Measurements from ENCODE around the gene ATG16L1.
A peak's percentile ranks its signal among the peaks of the same experiment; 100 is the strongest.

The ATG16L1 gene

DNA sequence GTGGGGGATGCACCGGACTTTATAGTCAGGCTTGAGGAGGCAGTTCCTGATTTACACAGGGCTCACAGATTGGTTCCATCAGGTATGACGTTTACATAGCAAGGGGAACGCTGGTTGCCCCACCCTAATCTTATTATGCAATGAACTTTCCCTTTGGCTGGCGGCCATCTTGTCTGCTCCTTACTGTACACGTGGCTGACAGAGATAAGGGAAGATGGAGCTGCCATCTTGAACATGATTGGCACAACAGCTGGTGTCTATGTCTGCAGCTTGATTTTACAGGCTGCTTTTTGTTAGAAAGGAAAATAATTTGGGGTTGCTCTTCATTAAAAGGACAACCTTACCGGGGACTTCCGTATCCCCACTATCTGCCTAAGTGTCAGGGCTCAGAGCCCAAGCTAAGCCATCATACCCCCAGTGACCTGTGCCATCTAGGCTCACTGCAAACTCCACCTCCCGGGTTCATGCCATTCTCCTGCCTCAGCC, 33.5 kb upstream of the ATG16L1 start:
- DNase-seq (no peak), ATAC-seq (replicated peaks) (no peak)
- peaks cover 14% of the 10 kb centered on the region for H3K36me3 Mint-ChIP-seq (ENCODE audit: insufficient read depth)
- no peaks in the 10 kb centered on the region for H3K27me3 Mint-ChIP-seq
- H3K9me3 Mint-ChIP-seq = no peaks in the 10 kb centered on the region
- no peaks in the 10 kb centered on the region for H3K4me1 Mint-ChIP-seq (ENCODE audit: low read depth in 2 of 2)
- H3K4me3 Mint-ChIP-seq = no peak overlapping the region
- H3K27ac Mint-ChIP-seq = no peak overlapping the region

DNA sequence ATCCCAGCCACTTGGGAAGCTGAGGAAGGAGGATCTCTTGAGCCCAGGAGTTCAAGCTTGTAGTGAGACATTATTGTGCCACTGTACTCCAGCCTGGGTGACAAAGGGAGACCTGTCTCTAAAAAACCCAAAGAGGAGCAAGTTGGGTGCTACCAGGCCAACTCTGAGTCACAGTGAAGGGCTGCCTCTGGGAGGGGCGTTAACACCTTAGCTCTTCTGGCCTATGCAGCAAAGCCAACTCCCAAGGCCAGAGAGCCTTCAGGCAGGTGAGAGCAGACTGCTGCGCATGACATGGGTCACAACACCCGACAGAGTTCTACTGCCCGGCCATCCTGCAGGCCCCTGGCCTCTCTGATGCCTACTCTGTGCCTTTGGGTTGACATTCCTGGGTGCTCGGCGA, 32.6 kb upstream of the ATG16L1 start:
- H3K27ac Mint-ChIP-seq = peak overlapping the region in 1 of 2 donors; percentile 3
- no peaks in the 10 kb centered on the region for H3K9me3 Mint-ChIP-seq
- ATAC-seq (replicated peaks) = no peak

DNA sequence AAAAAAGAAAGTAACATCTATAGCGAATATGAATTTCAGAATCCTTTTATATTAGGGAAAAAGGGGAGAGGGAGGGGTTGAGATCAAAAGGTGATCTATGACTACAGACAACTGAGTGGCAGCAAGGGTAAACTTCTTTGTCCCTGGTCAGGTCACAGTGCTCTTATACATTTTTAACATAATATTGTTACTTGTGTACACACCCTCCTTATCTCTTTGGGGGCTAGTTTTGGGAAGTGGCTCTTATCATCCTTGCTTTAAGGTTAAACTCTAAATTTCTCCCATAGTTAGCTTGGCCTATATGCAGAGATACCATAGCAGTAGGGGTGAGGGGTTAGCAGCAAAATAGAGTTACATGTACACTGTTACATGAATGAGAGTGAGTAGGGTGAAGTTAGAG, 31.6 kb upstream of the ATG16L1 start:
- H3K27me3 Mint-ChIP-seq = no peaks in the 10 kb centered on the region
- H3K4me1 Mint-ChIP-seq (ENCODE audit: low read depth in 2 of 2) = no peaks in the 10 kb centered on the region
- DNase-seq (no peak), ATAC-seq (replicated peaks) (no peak)
- peaks cover 5% of the 10 kb centered on the region for H3K36me3 Mint-ChIP-seq (ENCODE audit: insufficient read depth)
- H3K9me3 Mint-ChIP-seq = no peaks in the 10 kb centered on the region
- no peak overlapping the region for H3K4me3 Mint-ChIP-seq
- H3K27ac Mint-ChIP-seq = no peak overlapping the region

More for the DNA sequence above, 32.6 kb upstream of the ATG16L1 start:
- Mint-ChIP-seq H3K4me3 (no peak overlapping the region), H3K36me3 (ENCODE audit: insufficient read depth) (peaks cover 5% of the 10 kb centered on the region), H3K27me3 (no peaks in the 10 kb centered on the region), H3K4me1 (ENCODE audit: low read depth in 2 of 2) (no peaks in the 10 kb centered on the region)
- no peak for DNase-seq

DNA sequence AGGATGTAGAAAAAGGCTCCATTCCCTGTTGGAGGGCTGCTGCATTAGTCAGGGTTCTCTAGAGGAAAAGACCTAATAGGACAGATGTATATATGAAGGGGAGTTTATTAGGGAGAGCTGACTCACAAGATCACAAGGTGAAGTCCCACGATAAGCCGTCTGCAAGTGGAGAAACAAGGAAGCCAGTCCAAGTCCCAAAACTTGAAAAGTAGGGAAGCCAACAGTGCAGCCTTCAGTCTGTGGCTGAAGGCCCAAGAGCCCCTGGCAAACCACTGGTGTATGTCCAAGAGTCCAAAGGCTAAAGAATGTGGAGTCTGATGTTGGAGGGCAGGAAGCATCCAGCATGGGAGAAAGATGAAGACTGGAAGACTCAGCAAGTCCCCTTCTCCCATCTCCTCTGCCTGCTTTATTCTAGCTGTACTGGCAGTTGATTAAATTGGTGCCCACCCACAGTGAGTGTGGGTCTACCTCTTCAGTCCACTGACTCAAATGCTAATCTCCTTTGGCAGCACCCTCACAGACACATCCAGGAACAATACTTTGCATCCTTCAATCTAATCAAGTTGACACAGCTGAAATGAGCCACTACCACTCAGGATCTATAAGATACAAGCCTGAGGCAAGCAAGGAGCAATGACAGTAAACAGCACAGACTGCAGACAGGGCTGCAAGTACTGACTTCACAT, 30.0 kb upstream of the ATG16L1 start:
- H3K4me1 Mint-ChIP-seq (ENCODE audit: low read depth in 2 of 2) = peaks cover 0 to 2% of the 10 kb centered on the region in 2 donors
- peaks cover 5% of the 10 kb centered on the region for H3K36me3 Mint-ChIP-seq (ENCODE audit: insufficient read depth)
- ATAC-seq (replicated peaks) = no peak
- no peak for DNase-seq
- H3K9me3 Mint-ChIP-seq = no peaks in the 10 kb centered on the region
- H3K27ac Mint-ChIP-seq = no peak overlapping the region
- no peak overlapping the region for H3K4me3 Mint-ChIP-seq
- no peaks in the 10 kb centered on the region for H3K27me3 Mint-ChIP-seq

DNA sequence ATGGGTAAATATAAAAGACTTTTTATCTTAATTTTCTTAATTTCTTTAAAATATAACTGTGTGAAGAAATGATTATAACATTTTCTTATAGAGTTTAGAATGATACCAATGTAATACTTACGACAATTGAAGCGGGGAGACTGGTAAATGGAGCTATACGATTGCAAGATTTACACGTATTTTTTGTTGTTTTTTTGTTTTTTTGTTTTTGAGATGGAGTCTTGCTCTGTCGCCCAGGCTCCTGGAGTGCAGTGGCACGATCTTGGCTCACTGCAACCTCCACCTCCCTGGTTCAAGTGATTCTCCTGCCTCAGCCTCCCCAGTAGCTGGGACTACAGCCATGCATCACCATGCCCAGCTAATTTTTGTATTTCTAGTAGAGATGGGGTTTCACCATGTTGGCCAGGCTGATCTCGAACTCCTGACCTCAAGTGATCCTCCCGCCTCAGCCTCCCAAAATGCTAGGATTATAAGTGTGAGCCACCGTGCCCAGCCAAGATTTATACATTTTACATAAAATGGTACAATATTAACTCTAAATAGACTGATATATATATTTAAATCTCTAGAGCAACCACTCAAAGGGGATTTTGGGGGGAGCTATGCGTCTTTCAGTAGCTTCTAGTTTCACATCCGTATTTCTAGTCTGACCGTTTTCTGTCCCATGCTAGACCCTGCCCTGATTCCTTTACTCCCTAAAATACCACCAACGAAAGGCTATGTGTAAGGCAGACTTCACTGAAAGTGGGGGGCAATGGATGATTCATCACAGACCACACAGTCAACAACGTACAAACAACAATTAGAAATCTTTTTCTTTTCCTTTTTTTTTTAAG, 28.2 kb upstream of the ATG16L1 start:
- H3K27me3 Mint-ChIP-seq = no peaks in the 10 kb centered on the region
- peaks cover 5% of the 10 kb centered on the region for H3K36me3 Mint-ChIP-seq (ENCODE audit: insufficient read depth)
- no peak for DNase-seq
- peaks cover 3 to 5% of the 10 kb centered on the region in 2 donors for H3K4me1 Mint-ChIP-seq (ENCODE audit: low read depth in 2 of 2)
- no peak overlapping the region for H3K4me3 Mint-ChIP-seq
- no peak for ATAC-seq (replicated peaks)
- no peak overlapping the region for H3K27ac Mint-ChIP-seq
- H3K9me3 Mint-ChIP-seq = no peaks in the 10 kb centered on the region

DNA sequence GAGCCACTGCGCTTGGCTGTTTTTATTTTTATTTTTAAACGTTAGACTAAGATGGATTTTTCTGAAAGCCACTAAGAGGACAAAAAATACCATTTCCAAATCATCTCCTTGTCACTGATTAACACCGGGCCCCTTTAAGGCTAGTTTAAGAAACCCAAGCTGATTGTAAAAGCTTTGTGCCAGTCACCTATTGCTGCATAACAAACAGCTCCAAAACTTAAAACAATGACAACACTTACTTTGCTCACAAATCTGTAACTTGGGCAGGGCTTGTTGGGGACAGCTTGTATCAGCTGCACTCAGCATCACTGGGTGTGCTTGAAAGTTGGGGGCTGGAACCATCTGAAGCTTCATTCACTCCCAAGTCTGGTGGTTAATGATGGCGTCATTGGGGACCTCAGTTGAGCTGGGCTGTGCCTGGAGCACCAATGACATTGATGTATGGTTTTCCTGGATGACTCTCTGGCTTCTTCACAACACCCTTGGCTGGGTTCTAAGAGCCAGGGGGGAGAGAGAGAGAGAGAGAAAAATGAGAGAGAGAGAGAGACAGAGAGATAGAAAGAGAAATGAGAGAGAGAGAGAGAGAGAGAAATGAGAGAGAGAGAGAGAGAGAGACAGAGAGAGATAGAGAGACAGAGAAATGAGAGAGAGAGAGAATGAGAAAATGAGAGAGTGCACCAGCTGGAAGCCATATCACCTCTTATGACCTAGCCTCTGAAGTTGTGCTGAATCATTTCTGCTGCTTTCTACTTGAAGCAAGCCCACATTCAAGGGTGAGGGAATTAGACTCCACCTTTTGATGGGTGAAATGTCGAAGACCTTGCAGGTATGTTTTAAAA, 26.0 kb upstream of the ATG16L1 start:
- Mint-ChIP-seq H3K9me3 (no peaks in the 10 kb centered on the region), H3K4me3 (no peak overlapping the region), H3K27me3 (no peaks in the 10 kb centered on the region), H3K27ac (peak overlapping the region in 1 of 2 donors; percentile 9), H3K4me1 (ENCODE audit: low read depth in 2 of 2) (peaks cover 3 to 10% of the 10 kb centered on the region in 2 donors), H3K36me3 (ENCODE audit: insufficient read depth) (no peaks in the 10 kb centered on the region)
- ATAC-seq (replicated peaks) (no peak), DNase-seq (no peak)

DNA sequence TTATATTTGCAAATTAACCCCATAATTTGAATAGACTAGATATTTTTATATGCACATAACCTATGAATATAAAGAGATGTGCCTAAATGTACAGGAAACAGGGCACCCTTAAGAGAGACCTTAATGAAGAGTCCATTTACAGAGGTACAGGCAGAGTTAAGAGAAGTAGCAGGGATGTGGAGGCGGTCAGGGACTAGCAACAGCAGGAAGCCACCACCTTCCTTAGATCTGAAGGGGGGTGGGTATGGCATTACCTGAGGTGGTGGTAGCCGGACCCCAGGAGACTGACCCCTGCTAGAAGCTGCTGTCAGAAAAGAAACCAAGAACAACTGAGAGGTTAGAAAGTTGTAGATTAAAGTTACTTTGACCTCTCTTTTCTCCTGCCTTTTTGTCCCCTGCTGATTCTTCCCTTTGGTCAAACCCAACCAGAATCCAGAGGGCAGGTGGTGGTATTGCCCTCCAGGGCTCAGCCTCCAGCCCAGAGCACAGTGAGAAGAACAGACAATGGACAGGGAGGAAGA, 24.9 kb upstream of the ATG16L1 start:
- ATAC-seq (replicated peaks) = no peak
- Mint-ChIP-seq H3K27me3 (no peaks in the 10 kb centered on the region), H3K36me3 (ENCODE audit: insufficient read depth) (no peaks in the 10 kb centered on the region), H3K4me1 (ENCODE audit: low read depth in 2 of 2) (peaks cover 8 to 16% of the 10 kb centered on the region in 2 donors), H3K4me3 (no peak overlapping the region), H3K9me3 (no peaks in the 10 kb centered on the region), H3K27ac (no peak overlapping the region)
- DNase-seq = no peak

DNA sequence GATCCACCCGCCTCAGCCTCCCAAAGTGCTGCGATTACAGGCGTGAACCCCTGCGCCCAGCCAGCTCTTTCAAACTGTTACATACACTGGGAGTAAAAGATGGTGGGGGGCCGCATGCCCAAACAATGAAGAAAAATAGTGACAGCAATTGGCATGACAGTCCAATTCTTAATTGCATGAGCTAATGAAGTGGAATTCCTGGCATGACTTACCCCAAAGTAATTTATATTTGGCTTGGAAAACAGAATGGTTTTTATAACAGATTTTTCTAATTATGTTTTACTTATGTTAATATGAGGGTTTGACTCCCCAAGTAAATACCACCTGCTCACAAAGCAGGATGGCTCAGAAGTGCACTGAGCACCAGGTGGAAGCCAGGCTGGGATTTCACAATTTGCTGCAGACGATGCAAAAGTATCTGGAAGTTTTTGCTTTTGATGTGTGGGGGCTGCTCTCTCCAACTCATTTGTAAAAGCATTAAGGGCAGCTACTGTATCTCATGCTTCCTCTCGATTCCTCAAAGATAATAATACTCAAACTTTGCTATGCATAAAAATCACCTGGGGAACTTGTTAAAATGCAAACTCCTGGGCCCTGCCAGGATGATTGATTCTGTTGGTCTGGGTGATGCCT, 24.0 kb upstream of the ATG16L1 start:
- ATAC-seq (replicated peaks) (no peak), DNase-seq (no peak)
- Mint-ChIP-seq H3K27me3 (no peaks in the 10 kb centered on the region), H3K9me3 (no peaks in the 10 kb centered on the region), H3K27ac (no peak overlapping the region), H3K36me3 (ENCODE audit: insufficient read depth) (no peaks in the 10 kb centered on the region), H3K4me1 (ENCODE audit: low read depth in 2 of 2) (peaks cover 13 to 17% of the 10 kb centered on the region in 2 donors), H3K4me3 (no peak overlapping the region)

DNA sequence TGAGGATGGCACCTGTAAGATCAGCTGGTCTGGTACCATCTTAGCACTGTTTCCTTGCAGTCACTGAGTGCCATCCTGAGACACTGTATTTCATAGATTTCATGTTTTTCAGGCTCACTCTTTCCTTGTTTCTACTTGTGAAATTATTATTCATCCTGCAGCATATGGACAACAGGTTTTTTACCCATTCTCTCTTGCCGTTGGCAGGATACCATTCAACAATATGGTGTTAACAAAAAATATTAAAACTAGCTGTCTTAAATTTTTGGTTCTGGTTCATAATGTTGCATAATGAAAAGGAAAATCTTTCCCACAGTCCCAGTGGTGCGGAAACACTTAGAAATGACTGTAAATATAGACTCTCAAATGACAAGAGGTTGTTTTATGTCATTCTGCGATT, 23.1 kb upstream of the ATG16L1 start:
- Mint-ChIP-seq H3K27me3 (no peaks in the 10 kb centered on the region), H3K36me3 (ENCODE audit: insufficient read depth) (peaks cover 2% of the 10 kb centered on the region), H3K9me3 (no peaks in the 10 kb centered on the region), H3K4me1 (ENCODE audit: low read depth in 2 of 2) (peaks cover 14 to 17% of the 10 kb centered on the region in 2 donors), H3K4me3 (no peak overlapping the region), H3K27ac (peak overlapping the region in 1 of 2 donors; percentile 8)
- DNase-seq (no peak), ATAC-seq (replicated peaks) (no peak)

DNA sequence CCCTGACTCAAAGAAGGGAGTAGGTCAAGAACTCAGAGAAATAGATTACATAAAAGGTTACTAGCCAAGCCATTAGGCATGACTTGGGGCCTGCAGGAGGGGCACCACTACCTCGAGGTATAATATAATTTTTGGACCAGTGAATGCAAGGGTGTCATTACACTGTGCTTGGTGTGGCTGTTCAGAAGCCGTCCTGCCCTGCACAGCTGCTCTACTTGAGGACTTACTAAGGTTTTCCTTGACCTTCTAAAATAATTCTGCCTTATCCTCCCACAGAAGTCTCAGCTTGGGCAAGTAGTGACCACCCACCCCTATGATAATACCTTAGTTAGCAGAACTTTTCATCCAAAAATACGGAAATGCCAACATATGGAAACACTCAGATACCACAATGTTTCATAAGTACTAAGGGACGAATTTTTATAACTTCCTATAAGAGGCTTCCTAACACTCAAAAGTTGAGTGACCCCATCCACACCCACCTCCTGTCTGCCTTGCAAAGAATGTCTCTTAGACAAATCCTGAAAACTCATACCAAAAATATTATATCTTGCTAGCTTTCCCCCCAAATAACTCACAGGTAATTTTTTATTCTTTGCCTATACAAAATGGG, 17.7 kb upstream of the ATG16L1 start:
- H3K27ac Mint-ChIP-seq = peak overlapping the region; percentile 13 to 84
- H3K36me3 Mint-ChIP-seq (ENCODE audit: insufficient read depth) = peaks cover 5% of the 10 kb centered on the region
- ATAC-seq (replicated peaks) = peak; percentile 16
- H3K9me3 Mint-ChIP-seq = peaks cover 0 to 2% of the 10 kb centered on the region in 2 donors
- peak overlapping the region; percentile 58 to 66 for H3K4me3 Mint-ChIP-seq
- no peaks in the 10 kb centered on the region for H3K27me3 Mint-ChIP-seq
- peaks cover 35 to 41% of the 10 kb centered on the region in 2 donors for H3K4me1 Mint-ChIP-seq (ENCODE audit: low read depth in 2 of 2)
- DNase-seq = no peak

DNA sequence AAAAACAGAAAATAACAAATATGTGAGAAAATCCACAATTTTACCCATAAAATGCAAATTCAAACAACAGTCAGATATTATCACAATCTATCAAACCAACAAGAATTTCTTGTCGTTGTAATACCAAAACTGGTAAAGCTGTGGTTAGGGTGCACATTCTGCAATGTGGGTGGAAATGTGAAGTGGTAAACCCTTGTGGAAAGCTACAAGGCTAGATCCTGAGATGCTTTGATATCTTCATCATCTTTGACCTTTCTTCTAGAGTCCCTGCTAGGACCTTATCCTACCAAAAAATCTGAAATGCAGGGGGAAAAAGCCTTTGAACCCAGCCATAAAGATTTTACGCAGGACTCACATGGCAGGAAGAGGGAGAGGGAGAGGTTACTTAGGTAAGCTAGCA, 17.2 kb upstream of the ATG16L1 start:
- peak; percentile 74 for ATAC-seq (replicated peaks)
- Mint-ChIP-seq H3K36me3 (ENCODE audit: insufficient read depth) (peaks cover 5% of the 10 kb centered on the region), H3K27me3 (no peaks in the 10 kb centered on the region), H3K4me1 (ENCODE audit: low read depth in 2 of 2) (peaks cover 41 to 47% of the 10 kb centered on the region in 2 donors), H3K27ac (peak overlapping the region; percentile 13 to 84), H3K9me3 (peaks cover 2 to 3% of the 10 kb centered on the region in 2 donors), H3K4me3 (peak overlapping the region; percentile 58 to 66)
- no peak for DNase-seq

DNA sequence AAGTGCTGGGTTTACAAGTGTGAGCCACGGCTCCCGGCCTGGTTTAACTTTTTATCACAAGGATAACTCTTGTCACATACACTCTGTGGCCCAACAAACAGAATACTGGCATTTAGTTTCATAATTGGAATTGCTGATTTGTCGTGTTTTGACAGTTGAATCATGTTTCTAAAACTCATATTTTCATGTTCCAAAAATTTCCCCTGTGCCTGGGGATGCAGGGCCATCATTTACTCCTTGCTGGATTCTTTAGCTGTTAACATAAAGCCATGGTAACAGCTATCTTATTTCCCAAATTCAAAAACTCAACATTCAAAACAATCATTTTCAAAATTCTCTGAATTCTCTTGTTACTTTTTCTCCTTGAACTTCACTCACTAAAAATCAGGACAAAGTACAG, 16.5 kb upstream of the ATG16L1 start:
- peaks cover 2 to 8% of the 10 kb centered on the region in 2 donors for H3K9me3 Mint-ChIP-seq
- H3K27me3 Mint-ChIP-seq = no peaks in the 10 kb centered on the region
- peaks cover 46 to 54% of the 10 kb centered on the region in 2 donors for H3K4me1 Mint-ChIP-seq (ENCODE audit: low read depth in 2 of 2)
- peaks cover 5% of the 10 kb centered on the region for H3K36me3 Mint-ChIP-seq (ENCODE audit: insufficient read depth)
- DNase-seq = no peak
- peak overlapping the region; percentile 13 to 84 for H3K27ac Mint-ChIP-seq
- peak overlapping the region; percentile 58 to 66 for H3K4me3 Mint-ChIP-seq
- no peak for ATAC-seq (replicated peaks)
